H54 (cell line): Measurements from ENCODE around the gene PTH1R.
A peak's percentile ranks its signal among the peaks of the same experiment; 100 is the strongest.

Experiments
- DNase-seq: peaks from one replicate; pipeline ENCODE4 v3.0.0; 2011; ENCODE audit warnings: low spot score, mixed read lengths; ENCODE audit not compliant: insufficient read length
- FAIRE-seq: peaks from 3 replicates; lab custom pipeline; 2011; peaks lifted over from hg19 to GRCh38; lab: Jason Lieb, UNC
- POLR2A ChIP-seq: IDR thresholded peaks from 2 replicates; pipeline ENCODE4 v1.6.1; 2011; ENCODE audit warnings: low read depth, mild to moderate bottlenecking, low read length

PTH1R gene

DNA sequence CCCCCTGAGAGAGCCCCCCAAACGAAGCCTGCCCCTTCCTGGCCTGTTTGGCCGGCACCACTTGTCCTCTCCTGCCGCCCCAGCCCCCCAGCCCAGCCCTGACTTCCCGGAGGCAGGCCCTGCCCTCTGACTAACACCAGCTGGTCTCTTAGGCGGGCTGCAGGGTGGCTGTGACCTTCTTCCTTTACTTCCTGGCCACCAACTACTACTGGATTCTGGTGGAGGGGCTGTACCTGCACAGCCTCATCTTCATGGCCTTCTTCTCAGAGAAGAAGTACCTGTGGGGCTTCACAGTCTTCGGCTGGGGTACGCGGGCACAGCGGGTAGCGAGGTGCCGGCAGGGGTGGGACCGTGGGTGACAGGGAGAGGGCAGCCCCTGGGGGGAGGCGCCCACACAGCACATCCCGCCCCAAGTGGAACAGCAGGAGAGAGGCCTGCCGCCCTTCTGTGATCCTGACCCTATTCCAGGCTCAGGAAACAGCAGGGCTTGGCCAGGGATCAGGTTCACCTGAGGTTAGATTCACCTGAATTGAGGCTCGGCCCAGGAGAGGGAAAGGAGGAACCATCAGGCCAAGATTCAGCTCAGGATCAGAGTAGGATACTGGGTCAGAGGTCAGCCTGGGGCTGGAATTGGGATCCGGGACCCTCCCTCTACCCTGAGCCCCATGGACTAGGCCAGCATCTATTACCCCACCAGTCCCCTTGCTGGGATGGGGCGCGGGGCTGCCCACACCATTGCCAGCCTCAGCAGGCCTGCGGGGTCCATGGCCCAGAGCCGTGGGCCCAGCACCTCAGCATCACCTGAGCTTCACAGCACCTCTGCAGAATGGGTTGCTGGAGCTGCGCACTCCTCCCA lies 21.9 kb downstream of the PTH1R start:
- FAIRE-seq (no peak), DNase-seq (no peak)
- no peak for TF ChIP-seq POLR2A

DNA sequence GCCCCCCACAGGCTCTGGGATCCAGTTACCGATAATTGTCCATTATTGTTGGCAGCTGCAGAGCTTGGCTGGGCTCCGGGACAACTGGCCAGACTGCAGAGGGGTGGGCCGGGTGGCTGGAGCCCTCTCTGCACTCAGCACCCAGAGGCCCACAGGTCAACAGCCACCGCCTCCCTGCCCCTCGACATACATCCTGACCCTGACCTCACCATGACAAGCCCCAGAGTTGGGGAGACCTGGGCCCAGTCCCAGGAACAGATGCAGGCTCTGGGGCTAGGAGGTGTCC lies 22.4 kb downstream of the PTH1R start:
- FAIRE-seq (no peak), DNase-seq (no peak)
- no peak for TF ChIP-seq POLR2A

DNA sequence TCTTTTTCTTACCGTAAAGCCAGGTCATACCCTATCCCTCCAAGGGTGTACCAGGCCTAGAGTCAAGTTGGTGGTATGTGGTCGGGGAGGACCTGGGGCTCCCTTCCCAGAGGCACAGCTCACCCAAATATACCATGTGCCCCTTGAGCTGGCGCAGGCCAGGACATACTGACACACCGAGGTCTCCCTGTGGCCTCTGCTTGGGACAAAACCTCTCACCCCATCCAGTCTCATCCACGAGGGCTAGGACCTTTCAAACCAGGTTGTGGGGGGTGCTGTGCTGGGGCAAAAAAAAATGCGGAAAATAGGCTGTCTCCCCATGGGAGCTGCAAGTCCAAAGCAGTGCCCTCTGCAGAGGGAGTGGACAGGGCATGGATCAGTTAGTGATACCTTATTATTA lies 22.8 kb downstream of the PTH1R start:
- FAIRE-seq = no peak
- TF ChIP-seq POLR2A = no peak
- no peak for DNase-seq

DNA sequence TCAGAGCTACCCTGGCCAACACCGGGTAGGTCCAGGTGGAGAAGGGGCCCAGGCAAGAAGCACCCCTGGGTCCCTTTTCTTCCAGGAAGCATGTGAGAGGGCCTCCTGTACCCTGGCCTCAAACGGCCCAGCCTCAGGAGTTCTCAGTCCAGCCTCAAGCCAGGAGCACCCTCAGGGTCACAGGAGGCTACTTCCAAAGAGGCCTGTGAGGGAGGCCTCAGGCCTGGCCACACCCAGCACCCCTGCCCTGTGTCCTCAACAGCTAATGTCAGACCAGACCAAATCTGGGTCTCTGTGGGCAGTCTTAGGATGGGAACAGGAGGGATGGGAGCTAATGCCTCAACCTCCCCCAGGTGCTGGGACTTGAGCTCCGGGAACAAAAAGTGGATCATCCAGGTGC lies 23.5 kb downstream of the PTH1R start:
- TF ChIP-seq POLR2A = no peak
- DNase-seq (no peak), FAIRE-seq (no peak)

- DNase-seq = no peak
- no peak for FAIRE-seq
- TF ChIP-seq POLR2A = no peak
These were observed 24.2 kb downstream of the PTH1R start for GRCh38 chr3:46901591-46902187.

DNA sequence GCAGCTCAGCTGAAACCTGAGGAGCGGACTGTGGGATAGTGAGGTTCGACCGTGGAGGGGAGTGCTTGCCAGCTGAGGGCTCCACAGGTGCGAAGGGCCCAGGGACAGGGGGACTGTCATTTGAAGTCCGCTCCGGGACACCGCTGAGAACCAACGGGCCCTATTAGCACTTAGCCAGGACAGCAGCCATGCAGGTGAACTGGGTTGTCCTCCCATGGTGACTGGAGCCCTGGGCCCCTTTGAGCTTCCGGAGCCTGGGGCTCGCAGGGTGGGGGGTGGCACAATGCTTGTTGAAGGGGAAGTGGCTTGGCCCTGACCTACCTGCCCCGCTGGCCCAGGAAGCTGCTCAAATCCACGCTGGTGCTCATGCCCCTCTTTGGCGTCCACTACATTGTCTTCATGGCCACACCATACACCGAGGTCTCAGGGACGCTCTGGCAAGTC lies 24.7 kb downstream of the PTH1R start:
- FAIRE-seq (no peak), DNase-seq (no peak)
- TF ChIP-seq POLR2A = no peak

GRCh38 chr3:46903341-46904302 lies 26.1 kb downstream of the PTH1R start:
- FAIRE-seq (peak; percentile 50), DNase-seq (peak; percentile 93)
- TF ChIP-seq POLR2A = no peak

GRCh38 chr3:46904303-46905212 lies 27.0 kb downstream of the PTH1R start:
- no peak for FAIRE-seq
- no peak for DNase-seq
- TF ChIP-seq POLR2A = no peak

DNA sequence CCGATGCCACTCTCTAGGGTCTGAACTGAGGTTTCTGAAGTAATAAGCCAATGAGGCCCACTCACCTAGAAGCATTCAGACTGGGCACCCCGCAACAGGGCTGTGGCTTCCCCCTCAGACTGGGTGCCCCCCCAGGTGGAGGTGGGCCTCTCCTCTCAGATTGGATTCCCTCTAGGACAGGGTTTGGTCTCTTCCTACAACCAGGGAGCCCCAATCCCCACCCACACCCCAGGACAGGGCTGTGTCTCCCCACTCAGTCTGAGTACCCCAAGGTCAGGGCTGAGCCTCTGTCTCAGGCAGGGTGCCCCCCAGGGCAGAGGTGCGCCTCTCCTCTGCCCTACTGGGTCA lies 27.7 kb downstream of the PTH1R start:
- no peak for DNase-seq
- no peak for FAIRE-seq
- TF ChIP-seq POLR2A = no peak

GRCh38 chr3:46905661-46906451 lies 28.3 kb downstream of the PTH1R start:
- TF ChIP-seq POLR2A = no peak
- DNase-seq = no peak
- no peak for FAIRE-seq

- DNase-seq (no peak), FAIRE-seq (no peak)
- TF ChIP-seq POLR2A = no peak
These were observed 29.0 kb downstream of the PTH1R start for GRCh38 chr3:46906471-46907058.

DNA sequence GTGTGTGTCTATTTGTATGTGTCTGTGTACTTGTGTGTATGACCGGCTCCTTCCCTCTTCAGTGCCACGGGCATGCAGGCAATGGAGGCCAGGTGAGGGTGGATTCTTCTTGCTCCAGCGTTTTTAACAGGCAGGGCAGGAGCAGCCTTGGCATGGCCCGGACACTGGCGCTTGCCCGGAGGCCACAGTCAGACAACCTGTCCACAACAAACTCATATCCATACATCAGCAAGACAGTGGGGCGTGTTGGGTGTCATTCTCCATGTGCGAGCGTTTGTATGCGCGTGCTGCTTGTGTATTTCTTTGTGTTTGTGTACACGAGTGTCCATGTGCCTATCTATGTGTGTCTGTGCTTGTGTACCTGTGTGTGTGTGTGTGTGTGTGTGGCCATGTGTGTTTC lies 29.8 kb downstream of the PTH1R start:
- DNase-seq (no peak), FAIRE-seq (no peak)
- TF ChIP-seq POLR2A = no peak

- FAIRE-seq (no peak), DNase-seq (no peak)
- no peak for TF ChIP-seq POLR2A
These were observed 30.4 kb downstream of the PTH1R start for GRCh38 chr3:46907960-46908293.
